Activated CD4-positive, alpha-beta T cell treated with anti-CD3 and anti-CD28 coated beads for 24 hours (primary cell): Measurements from ENCODE around the gene DCAF5.
"Not testable (repeated sequence)": the region's sequence is repeated elsewhere in the genome, so short reads cannot be mapped to it uniquely, and the experiment has no call there.

ENCODE experiments used
- DNase-seq, 2 donors: peaks; one replicate each; pipeline ENCODE4 v3.0.0-alpha.2; 2020; ENCODE audit warnings: low read depth in 2 of 2

DCAF5 gene

DNA sequence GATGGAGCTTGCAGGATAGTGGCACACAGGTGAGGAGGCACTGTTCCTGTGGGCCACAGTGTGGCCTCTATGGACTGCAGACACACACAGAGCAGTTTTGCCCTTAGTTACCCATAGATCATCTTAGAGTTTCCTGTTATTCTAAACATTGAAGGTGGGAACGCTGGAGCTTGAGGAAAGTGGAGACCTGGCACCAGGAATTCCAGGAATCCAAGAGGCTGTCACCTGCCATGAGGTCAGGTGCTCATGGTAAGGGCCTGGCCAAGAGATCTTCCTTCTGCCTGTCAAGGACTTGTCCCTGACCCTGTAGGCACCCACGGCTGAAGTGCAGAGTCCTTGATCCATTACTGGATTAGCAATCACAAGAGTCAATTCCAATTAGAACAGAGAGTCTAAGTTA is 108.6 kb downstream of the DCAF5 start:
- DNase-seq, result no peak

- no peak for DNase-seq
Observed at GRCh38 chr14:69043596-69044260, 109.2 kb downstream of the DCAF5 start.

- DNase-seq, result no peak
Observed at GRCh38 chr14:69042787-69043444, 110.0 kb downstream of the DCAF5 start.

DNA sequence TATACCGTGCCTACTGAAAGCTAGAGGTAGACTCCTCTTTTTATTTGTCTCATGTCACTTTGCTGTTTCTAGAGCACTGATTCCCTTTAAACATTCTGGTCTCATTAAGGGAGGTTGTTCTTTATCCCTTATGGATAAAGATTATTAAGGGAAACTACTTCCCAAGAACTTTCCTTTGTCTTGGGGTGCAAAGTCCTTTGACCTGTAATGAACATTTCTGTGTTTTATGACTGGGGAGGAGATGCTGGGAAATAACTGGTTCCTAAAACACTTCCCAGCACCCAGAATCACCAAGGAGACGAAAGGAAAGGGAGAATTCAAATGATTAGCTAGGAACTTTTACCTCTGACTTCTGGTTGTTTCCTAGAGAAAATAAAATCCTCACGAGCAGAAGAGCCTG is 110.6 kb downstream of the DCAF5 start:
- no peak for DNase-seq

DNA sequence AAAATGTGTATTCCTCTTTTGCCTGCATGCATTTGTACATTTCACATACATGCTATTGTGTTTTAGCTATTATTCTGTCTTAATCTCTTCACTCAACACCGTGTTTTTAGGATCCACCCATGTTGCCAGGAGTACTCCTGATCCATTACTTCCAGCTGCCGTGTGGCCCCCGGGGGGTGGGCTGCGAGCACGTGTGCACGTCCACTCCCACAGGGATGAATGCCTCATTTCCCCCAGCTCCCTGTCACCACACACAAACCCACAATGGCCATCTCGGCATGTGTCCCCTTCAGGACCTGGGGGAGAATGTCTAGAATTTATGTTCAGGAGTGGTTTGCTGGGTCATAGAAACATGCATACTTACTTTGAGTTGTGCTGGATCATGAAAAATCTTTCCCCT is 111.1 kb downstream of the DCAF5 start:
- no peak for DNase-seq

DNA sequence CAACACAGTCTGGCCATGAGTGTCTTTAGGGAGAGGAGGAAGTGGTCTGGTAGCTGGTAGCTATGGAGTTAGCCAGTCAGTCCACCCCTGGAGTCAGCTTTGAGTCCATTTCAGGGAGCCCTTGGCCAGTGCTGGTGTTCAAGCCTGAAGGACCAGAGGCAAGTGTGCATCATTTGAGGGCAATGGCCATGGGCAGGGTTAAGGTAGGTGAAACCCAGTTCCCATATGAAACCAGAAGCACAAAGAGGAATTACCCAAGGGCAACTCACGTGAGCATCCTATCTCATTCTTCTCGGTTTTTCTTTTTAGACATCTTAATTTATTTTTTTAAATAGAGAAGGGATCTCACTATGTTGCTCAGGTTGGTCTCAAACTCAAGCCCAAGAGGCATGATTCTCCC is 112.6 kb downstream of the DCAF5 start:
- no peak for DNase-seq

- DNase-seq, result no peak
Observed at GRCh38 chr14:69039288-69039628, 113.7 kb downstream of the DCAF5 start.

DNA sequence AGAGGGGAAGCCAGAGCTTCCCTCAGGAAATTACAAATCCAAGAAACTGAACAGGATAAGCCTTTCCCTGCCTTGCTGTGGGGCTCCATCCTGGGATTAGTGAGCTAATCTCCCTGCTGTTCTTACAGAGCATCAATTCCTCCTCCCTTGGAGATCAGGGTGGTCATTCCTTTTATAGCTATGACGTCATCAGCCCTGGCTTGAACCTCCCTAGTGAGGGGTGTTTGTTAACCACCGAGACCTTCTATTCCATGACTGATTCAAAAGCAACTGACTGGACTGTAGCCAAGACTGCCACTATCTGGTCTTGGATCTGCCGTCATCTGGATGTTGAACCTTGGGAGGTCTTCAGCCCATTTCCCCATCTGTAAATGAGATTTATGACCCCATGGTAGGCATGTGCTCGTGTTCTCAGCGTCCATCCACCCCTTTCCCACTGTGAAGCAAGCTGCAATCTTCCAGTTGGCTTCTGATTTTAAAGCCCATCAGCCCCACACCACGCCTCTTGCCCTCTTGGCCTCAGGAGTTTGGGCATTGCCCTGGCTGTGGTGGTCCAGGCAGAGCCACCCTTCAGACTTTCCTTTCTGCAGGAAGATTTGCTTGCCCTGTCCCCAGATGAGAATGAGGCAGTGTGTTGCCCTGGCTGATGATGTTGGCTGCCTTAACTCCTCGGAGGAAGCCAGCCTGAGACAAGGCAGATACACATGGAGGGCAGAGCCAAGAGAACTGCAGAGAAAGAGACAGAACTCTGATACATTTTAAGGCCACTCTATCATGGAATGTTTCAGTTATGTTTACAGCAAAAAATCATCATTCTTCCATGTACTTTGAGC is 114.2 kb downstream of the DCAF5 start:
- DNase-seq, result no peak

- no peak for DNase-seq
Observed at GRCh38 chr14:69037790-69038454, 115.0 kb downstream of the DCAF5 start.

- no peak for DNase-seq
Observed at GRCh38 chr14:69036757-69037506, 116.0 kb downstream of the DCAF5 start.

- no peak for DNase-seq
Observed at GRCh38 chr14:69034612-69035262, 118.2 kb downstream of the DCAF5 start.

DNA sequence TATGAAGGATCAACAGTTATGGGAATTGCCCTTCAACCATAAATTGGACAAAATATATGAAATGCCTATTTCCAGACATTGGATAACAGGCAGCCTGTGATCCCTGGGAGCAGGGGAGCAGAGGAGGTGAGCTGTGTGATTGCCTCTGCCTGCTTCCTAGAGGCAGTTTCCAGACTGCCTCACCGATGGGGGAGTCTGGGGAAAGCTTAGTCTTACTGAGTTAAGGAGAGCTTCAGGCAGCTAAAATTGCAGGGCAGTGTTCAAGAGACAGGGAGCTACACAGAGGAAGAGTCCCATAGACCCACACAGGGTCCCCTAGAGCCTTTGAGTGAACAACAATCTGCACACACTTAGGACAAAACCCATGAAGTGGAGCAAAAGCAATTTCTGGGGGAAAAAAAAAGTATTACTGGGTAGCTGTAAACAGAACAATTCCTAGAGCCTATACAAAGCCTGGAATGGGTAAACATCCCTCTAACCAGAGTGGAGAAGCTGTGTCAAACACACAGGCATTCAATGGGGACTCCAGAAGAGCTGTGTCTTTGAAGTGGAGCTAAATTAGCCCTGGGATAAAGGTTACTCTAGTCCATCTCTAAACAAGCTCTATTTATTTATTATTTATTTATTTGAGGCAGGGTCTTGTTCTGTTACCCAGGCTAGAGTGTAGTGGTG is 125.5 kb downstream of the DCAF5 start:
- no peak for DNase-seq

DNA sequence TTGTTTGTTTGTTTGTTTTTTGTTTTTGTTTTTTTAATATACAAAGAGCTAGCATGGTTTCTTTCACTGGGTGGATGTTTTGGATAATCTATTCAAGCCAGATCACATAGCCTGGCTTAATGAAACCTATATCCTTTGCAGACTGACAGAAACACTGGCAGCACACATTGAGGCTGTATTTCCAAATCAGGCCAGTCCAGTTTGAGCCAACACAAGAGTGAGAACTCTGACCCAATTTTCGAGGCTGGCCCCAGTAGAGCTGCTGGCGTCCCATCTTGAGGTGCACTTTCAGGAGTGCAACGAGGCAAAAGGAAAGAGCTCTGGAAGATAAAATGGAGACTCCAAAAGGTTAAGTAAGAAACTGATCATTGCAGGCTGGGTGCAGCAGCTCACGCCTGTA is 129.9 kb downstream of the DCAF5 start:
- DNase-seq, result no peak

- not testable (repeated sequence) for DNase-seq
Observed at GRCh38 chr14:69022093-69022492, 130.8 kb downstream of the DCAF5 start.

DNA sequence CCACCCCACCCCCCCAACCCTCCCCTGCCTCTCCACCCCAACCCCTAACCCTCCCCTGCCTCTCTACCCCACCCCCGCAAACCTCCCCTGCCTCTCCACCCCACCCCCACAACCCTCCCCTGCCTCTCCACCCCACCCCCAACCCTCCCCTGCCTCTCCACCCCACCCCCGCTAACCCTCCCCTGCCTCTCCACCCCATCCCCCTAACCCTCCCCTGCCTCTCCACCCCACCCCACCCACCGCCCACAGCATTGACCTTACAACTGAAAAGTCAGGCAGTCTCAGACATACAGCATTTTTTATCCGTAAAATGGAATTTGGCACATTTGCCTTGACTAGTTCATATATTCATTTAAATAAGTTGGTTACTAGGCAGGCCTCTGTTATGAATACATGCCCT is 135.2 kb downstream of the DCAF5 start:
- DNase-seq, result no peak

DNA sequence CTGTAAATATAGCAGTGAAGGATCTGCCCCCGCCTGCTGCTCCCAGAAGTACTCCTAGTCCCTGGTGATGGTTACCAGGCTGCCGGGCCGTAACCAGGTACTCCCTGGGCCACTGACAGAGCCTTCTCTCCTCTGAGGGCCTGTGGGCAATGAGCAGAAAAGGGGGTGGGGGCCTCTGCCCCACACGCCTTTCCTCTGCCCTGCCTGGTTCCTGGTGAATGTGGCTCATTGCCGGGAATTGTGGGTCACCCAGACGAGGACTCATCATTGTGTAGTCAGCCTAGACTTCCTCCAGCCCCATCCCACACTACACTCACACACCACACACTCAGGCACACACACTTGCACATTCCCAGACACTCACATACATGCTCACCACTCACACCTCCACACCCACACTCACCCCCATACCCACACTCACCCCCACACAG is 138.1 kb downstream of the DCAF5 start:
- DNase-seq, result no peak

- no peak for DNase-seq
Observed at GRCh38 chr14:69013943-69014782, 138.8 kb downstream of the DCAF5 start.

DNA sequence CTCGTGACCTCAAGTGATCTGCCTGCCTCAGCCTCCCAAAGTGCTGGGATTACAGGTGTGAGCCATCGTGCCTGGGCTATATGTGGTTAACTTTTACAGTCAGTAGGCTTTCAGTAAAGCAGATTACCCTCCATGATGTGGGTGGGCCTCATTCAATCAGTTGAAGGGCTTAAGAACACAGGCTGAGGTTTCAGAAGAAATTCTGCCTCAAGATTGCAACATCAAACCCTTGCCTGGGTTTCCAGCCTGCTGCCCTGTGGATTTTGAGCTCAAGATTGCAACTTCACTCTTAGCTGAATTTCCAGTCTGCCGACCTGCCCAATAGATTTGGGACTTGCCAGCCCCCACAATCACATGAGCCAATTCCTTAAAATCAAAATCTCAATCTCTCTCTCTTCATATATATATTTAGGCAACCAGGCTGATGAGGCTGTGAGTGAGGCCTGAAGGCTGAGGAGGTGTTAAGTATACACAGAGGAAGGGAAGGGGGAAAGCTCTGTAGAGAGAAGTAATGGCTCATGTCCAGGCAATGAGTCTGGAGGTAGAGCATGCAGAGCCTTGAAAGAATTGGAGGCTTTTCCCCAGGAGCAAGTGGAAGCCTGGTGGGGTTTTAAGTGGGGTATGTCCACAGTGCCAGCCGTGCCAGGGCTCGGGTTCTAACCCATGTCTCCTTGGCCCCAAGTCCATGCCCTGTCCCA is 140.5 kb downstream of the DCAF5 start:
- no peak for DNase-seq

DNA sequence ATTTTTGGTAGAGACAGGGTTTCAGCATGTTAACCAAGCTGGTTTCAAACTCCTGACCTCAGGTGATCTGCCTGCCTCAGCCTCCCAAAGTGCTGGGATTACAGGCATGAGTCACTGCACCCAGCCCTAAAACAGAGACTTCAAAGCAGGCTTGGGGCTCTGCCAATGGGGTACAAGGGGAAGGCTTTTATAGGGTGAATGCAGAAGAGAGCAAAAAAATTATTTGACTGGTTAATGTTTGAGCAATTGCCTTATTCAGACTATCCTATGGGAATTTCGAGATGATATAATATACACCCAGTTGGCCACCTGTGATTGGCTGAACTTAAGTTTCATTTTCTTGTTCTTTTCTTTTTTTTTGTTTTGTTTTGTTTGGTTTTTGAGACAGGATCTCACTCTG is 142.3 kb downstream of the DCAF5 start:
- DNase-seq, result no peak
